NOMO-1 treated with DMSO at 0.1 percent for 48 hours (cell line): Measurements from ENCODE around the gene NUDT22.

Experiments used
- DNase-seq: peaks from one replicate; lab custom pipeline; 2025; ENCODE audit not compliant: unreplicated experiment; lab: John Stamatoyannopoulos, UW

NUDT22 gene

GRCh38 chr11:64268893-64269539 lies 42.9 kb downstream of the NUDT22 start:
- peak; percentile 34 for DNase-seq

- DNase-seq: peak; percentile 99
Measured at GRCh38 chr11:64269540-64270220, 43.6 kb downstream of the NUDT22 start.

GRCh38 chr11:64275031-64275800 lies 49.1 kb downstream of the NUDT22 start:
- DNase-seq: no peak

GRCh38 chr11:64275841-64276240 lies 49.8 kb downstream of the NUDT22 start:
- no peak for DNase-seq

- DNase-seq: no peak
Measured at GRCh38 chr11:64276653-64277431, 50.8 kb downstream of the NUDT22 start.

GRCh38 chr11:64278576-64279190 lies 52.6 kb downstream of the NUDT22 start:
- no peak for DNase-seq
